Medulla oblongata (tissue), 1 donor: ENCODE data around the gene CFAP97.
"Not testable (repeated sequence)": the region's sequence is repeated elsewhere in the genome, so short reads cannot be mapped to it uniquely, and the experiment has no call there.

Source experiments
- DNase-seq: peaks from one replicate; pipeline ENCODE4 v3.0.0-alpha.2; 2015; ENCODE audit errors: extremely low spot score

The CFAP97 gene

GRCh38 chr4:185142912-185143600 lies 60.7 kb downstream of the CFAP97 start, which contains the start of gene SLC25A4:
Gene SLC25A4 (plus strand): TSS chr4:185143266. CDS start chr4:185143373, 107 bp downstream.
- DNase-seq = peak; percentile 94

GRCh38 chr4:185142564-185142911 lies 61.3 kb downstream of the CFAP97 start:
- peak; percentile 52 for DNase-seq

- no peak for DNase-seq
These were observed 62.0 kb downstream of the CFAP97 start for GRCh38 chr4:185141777-185142176.

DNA sequence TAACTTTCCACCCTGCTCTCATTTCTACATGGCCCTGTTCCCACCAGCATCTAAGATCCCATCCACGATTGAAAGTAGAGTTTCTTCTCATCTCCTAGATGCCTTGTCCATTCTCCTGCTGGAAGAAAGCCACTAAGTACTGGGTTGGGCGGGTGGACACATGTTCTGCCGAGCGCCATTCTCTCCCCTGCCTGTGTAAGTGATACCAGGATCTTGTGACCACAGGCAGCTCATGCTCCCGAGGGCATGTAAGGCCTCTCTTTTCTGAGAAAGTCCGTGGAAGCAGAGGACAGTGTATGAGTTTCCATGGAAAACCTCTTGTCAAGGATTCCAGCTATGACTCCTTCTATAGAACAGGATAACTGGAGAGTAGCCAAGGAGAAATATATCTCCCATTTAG lies 64.1 kb downstream of the CFAP97 start:
- DNase-seq = no peak

DNA sequence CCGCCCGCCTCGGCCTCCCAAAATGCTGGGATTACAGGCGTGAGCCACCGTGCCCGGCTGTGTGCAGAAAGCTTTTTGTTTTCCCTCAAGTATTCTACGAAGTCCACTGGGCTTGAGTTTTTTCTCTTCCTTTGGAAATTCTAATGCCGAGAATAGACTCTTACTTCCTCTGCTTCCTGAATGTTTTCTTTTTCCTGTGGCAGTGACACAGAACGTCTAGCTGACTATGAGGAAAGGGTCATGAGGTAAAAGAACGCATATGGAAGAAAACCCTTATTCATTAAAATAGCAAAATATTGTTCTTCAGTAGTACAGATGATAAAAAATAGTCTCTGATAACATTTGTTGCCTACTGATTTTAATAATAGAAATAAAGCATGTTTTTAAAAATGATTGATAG lies 65.6 kb downstream of the CFAP97 start:
- DNase-seq = no peak

DNA sequence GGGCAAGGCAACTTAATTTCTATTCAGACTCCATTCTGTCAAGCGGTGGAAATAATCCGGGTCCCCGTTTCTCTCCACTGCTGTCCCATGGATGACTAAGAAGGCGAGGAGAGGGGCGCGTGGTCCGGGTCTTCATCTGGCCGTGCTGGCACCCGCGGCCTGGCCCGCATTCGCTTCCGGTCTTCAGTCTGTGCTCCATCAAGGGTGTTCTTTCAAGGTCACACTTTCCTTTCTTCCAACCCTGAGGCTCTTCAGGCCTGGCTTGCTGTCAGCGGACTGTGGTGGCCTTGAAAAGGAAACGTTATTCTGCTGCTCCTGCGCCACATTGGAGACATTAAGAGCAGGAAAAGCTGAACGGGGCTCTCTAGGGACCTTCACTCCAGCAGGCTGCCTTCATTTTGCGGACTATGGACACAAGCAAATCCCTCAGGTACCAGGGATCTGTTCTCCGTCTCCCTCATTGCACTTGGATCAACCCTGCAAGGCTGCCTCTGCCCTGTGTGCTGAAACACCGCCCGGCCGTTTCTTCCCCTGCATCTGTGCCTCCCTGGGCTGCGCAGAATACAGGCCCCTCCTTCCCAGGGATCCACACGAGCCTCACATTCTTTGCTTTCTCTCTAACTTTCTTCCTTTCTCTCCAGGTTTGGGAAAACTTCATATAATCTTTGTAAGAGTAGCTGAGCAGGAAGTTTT lies 66.4 kb downstream of the CFAP97 start:
- no peak for DNase-seq

- DNase-seq = peak; percentile 70
These were observed 69.4 kb downstream of the CFAP97 start for GRCh38 chr4:185134307-185134869.

- no peak for DNase-seq
These were observed 75.3 kb downstream of the CFAP97 start for GRCh38 chr4:185128272-185129119.

DNA sequence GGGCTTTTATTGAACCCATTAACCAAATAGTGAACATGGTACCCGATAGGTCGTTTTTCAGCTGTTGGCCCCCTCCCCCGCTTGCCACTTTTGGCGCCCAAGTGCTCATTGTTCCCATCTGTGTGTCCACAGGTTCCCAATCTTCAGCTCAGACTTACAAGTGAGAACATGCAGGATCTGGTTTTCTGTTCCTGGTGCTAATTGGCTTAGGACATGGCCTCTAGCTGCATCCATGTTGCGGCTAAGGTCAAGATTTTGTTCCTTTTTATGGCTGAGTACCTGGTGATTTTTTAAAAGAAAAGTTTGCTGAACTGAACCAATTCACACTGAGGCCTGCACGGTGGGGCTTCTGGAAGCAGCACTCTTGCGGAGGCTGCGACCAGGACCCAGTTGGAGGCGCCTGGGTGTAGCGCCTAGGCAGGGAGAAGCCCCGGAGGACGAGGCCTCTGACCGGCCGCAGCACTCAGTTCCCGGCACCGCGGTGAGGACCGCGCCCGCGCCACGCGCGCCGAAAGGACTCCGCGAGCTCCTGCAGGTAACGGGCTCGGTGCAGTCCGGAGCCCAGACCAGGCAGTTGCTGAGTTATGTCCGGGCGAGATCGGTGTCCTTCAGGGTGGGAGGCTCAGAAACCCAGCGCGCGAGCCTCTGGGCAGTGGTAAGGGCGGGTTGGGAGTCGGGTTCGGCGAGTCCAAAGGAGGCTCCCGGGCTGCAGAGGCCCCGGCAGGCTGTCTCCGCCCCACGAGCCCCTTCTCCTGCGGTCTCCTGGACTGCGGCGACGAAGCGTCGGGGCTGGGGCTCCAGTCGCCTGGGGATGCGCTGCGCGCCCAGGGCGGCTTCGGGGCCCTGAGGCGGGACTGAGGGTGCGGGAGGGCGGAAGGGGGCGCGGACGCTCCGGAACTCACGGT lies 76.5 kb downstream of the CFAP97 start:
- DNase-seq = no peak

GRCh38 chr4:185124006-185124405 lies 79.8 kb downstream of the CFAP97 start:
- DNase-seq = no peak

GRCh38 chr4:185122681-185123345 lies 81.0 kb downstream of the CFAP97 start:
- DNase-seq = no peak

DNA sequence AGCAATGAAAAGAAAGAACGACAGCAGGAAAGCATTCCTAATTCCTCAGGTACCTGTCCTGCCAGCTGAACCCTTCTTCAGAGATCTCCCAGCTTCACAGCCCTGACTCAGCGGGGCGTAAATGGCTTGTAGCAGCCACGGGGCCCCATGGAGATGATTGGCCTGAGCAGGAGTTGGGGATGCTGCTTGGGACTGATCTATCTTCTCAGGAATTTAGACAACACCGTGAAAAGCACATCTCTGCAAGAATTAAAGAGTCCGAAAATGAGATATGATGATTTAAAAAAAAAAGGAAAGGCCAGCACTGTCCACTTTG lies 83.2 kb downstream of the CFAP97 start:
- DNase-seq = no peak

GRCh38 chr4:185119927-185120630 lies 83.7 kb downstream of the CFAP97 start:
- no peak for DNase-seq

- DNase-seq = not testable (repeated sequence)
These were observed 84.3 kb downstream of the CFAP97 start for GRCh38 chr4:185119467-185119866.

- no peak for DNase-seq
These were observed 84.9 kb downstream of the CFAP97 start for GRCh38 chr4:185118876-185119275.

DNA sequence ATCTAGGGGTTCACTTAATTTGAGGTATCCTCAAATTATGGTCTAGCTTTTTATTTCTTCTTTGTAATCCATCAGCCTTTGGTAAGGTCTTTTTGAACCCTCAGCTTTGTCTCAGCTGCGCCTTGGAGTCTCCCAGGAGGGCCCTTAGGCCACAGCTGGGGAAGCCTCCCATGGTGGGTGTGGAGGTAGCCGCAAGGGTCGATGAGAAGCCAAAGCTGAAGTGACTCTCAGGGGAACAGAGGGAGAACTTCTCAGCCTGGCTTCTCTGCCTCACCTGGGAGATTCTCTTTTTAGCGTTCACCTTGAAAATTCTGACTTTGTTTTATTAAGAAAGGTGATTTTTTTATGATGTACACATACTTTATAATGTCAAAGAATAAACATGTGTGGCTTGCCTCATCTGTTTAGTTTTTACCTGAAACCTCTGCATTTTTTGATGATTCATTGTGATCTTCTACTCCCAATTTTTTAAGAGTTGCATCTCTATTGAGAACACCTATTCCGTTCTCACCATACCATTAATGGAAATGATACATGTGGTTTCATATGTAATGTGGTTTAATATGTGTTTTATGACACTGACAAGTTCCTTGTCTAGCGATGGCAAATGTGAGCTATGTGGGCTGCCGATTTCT lies 86.4 kb downstream of the CFAP97 start:
- no peak for DNase-seq

DNA sequence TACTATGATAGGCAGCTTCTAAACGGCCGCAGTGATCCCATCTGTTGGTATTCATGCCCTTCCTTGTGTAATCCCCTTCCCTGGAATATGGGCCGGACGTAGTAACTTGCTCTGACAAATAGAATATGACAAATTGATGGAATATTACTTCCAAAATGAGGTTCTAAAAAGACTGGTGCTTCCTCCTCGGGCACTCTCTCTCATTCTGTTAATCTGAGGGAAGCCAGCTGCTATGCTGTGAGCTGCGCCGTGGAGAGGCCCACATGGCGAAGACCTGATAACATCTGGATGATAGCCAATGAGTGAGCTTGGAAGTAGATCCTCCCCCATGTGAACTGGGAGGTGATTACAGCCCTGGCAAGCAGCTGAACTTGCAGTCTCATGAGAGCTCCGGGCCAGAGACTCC lies 88.0 kb downstream of the CFAP97 start:
- DNase-seq = no peak

DNA sequence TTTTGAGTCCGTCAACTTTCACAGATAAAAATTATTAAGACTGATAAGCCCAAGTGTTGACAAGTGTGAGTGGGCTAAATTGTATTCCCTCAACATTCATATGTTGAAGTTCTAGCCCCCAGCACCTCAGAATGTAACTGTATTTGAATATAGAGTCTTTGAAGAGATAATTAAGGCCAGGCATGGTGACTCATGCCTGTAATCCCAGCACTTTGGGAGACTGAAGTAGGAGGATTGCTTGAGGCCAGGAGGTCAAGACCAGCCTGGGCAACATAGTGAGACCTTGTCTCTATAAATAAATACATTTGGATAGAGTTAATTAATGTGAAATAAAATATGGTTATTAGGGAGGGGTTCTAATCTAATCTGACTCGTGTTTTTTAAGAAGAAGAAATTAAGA lies 90.5 kb downstream of the CFAP97 start:
- no peak for DNase-seq

- DNase-seq = no peak
These were observed 91.7 kb downstream of the CFAP97 start for GRCh38 chr4:185112104-185112503.

DNA sequence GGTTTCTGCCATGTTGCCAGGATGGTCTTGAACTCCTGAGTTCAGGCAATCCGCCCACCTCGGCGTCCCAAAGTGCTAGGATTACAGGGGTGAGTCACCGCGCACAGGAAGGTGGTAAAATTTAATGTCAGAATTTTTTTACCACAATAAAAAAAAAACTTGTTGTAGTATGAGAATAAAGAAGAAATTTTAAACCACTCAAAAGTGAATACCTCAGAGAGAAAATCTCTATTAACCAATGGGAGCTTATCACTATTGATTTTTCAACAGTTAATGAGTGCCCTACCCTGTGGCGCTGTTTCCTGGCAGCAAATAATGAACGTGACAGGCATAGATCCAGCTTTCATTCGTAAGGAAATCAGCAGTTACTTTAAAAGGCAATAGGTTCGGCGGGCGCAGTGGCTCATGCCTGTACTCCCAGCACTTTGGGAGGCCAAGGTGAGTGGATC lies 93.4 kb downstream of the CFAP97 start:
- DNase-seq = no peak
